ENCODE measurements around the gene CUL1.

CUL1 gene

GRCh38 chr7:148698397-148699023 is at the start of gene CUL1:
TSS of gene CUL1 (plus strand) at chr7:148698903. CDS start at chr7:148730123, 31,220 bp downstream.
- DNase-seq (ENCODE audit: low read depth in 4 of 4, low spot score in 1 of 4) = peak; percentile 53 to 80 (median 74)

DNA sequence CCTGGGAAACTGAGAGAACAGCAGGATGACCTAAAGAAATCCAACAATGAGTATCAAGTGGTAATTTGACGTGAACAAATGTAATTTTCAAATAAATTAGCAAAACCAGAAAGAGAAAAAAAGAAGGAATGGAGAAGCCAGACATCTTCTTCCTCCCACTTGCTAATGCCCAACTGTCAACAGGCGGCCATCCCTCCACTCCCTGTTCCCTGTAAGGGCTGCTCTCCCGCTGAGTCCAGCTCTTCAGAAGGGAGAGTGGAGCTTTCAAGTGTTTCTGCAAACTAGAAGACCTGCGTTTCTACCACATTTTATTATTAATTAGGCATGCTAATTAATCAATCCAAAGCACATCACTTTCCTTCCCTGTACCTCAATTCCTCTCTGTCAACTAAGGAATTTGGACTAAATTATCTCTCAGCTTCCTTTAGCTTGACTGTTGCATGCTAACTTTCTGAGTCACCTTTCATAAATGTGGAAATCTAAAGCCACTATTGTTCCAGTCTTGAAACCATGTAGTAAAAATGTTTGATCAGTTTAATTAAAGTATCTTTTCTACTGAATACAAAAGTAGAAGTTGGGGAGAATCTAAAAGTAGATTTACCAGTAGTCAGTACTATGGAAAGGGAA is 48.4 kb upstream of the CUL1 start:
- no peak for DNase-seq (ENCODE audit: low read depth in 4 of 4, low spot score in 1 of 4)

DNA sequence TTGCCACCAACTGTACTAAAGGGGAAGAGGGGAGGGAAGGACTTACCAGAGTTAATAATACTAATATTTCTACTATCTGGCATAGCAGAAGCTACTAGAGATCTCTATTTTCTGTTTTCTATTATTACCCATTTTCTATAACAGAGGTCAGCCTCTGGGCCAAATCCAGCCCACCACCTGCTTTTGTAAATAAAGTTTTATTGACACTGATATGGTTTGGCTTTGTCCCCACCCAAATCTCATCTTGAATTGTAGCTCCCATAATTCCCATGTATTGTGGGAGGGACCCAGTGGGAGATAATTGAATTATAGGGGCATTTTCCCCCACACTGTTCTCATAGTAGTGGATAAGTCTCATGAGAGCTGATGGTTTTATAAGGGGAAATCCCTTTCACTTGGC is 45.9 kb upstream of the CUL1 start:
- no peak for DNase-seq (ENCODE audit: low read depth in 4 of 4, low spot score in 1 of 4)

DNA sequence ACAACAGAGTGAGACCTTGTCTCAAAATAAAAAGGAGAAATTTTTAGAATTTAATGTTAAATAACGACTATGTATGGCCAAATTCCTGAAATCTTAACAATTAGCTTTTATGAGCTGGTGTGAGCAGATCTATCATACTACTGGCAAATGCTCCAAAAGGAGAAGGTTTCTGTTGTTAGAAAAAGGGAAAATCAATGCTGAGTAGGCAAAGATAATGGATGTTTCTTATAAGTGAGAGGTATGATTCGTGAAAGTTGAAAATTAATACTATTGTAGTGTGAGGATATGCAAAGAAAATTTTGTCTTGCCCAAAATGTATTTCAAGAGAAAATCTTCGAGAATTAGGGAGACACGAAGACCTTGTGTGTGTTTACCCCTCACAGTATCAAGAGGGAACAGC is 40.8 kb upstream of the CUL1 start:
- no peak for DNase-seq (ENCODE audit: low read depth in 4 of 4, low spot score in 1 of 4)

DNA sequence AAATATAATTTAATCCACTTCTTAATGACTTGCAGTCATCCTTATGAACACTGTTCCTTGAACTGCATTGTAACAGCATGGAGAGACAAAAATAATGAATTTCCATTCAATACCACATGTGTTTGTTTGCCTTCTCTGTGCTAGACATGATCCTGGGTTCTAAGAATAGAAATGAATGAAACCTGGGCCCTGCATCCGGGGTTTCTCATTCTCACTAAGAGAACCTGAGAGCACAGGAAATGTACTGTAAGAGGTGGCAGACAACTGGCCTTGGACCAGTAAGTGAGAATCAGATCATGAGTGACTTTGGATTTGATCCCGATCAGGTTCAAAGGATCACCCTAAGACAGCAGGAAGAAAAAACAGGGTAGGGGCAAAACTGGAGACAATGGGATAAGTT is 37.2 kb upstream of the CUL1 start:
- DNase-seq (ENCODE audit: low read depth in 4 of 4, low spot score in 1 of 4) = no peak

GRCh38 chr7:148662646-148663045 is 36.1 kb upstream of the CUL1 start:
- DNase-seq (ENCODE audit: low read depth in 4 of 4, low spot score in 1 of 4) = no peak

- no peak for DNase-seq (ENCODE audit: low read depth in 4 of 4, low spot score in 1 of 4)
Measured at GRCh38 chr7:148664324-148664723, 34.4 kb upstream of the CUL1 start.

- DNase-seq (ENCODE audit: low read depth in 4 of 4, low spot score in 1 of 4) = no peak
Measured at GRCh38 chr7:148665221-148665620, 33.5 kb upstream of the CUL1 start.

DNA sequence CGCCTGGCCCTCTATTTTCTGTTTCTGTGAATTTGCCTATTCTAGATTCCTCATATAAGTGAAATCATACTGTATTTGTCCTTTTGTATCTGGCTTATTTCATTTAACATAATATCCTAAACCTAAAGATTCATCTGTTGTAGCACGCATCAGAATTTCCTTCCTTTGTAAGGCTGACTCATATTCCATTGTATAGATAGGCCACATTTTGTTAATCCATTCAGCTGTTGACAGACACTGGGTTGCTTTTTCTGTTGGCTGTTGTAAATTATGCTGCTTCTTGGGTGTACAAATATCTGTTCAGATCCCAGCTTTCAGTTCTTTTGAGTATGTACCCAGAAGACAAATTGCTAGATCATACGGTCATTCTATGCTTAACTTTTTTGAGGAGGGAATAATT is 28.8 kb upstream of the CUL1 start:
- no peak for DNase-seq (ENCODE audit: low read depth in 4 of 4, low spot score in 1 of 4)

DNA sequence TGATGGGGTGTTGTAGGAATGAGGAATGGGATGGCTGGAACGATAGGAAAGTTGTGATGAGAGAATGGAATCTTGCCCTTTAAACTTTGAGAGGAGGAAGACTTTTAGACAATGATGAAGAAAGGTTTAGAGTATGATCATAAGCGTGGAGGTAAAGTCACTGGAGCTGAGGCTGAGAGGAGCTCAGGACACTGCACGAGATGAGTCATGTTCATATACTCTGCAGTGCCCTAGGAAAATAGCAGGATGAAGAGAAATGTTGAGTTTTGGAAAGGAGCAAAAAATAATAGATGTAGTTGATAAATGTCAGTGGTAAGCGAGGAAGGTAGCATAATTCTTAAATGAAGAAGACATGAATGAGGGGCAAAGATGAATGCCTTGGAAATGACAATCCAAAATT is 28.3 kb upstream of the CUL1 start:
- no peak for DNase-seq (ENCODE audit: low read depth in 4 of 4, low spot score in 1 of 4)

- no peak for DNase-seq (ENCODE audit: low read depth in 4 of 4, low spot score in 1 of 4)
Measured at GRCh38 chr7:148670807-148671206, 27.9 kb upstream of the CUL1 start.

DNA sequence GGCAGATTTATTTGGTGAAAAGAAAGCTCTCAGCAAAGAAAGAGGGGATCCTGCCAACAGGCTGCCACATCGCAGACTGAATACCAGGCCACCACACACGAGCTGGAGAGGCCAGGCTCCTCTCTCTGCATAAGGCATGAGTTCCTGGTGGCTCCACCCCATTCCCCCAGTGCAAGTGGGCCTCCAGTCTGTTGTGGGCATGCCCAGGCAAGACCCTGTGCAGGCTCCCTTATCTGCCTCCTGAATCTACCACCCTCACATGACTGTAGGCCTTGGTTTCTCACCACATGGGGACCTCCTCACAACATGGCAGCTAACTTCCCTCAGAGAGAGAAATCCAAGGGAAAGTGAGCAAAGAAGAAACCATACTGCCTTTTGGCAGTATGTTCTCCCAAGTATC is 26.7 kb upstream of the CUL1 start:
- no peak for DNase-seq (ENCODE audit: low read depth in 4 of 4, low spot score in 1 of 4)

DNA sequence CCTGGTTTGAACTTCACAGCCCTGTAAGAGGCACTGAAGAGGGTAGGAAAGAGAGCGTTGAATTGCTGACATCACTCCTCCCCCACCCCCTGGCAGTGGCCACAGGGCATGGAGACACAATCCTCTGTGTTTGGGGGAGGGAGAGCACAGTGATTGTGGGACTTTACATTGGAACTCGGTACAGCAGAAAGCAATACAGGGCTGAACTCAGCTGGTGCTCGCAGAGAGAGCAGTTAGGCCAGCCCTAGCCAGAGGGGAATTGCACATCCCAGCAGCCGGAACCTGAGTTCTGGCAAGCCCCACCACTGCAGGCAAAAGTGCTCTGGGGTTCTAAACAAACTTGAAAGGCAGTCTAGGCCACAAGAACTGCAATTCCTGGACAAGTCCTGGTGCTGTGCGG is 24.0 kb upstream of the CUL1 start:
- no peak for DNase-seq (ENCODE audit: low read depth in 4 of 4, low spot score in 1 of 4)

DNA sequence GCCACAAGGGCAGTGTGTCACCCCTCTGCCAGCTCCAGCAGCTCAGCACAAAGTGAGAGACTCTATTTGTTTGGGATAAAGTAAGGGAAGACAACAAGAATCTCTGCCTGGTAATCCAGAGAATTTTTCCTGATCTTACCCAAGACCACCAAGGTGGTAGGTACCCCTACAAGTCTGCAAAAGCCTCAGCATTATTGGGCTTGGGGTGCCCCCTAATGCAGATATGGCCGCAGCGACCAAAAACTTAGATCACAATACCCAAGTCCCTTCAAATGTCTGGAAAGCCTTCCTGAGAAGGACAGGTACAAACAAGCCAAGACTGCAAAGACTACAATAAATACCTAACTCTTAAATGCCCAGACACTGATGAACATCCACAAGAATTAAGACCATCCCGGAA is 22.4 kb upstream of the CUL1 start:
- no peak for DNase-seq (ENCODE audit: low read depth in 4 of 4, low spot score in 1 of 4)

DNA sequence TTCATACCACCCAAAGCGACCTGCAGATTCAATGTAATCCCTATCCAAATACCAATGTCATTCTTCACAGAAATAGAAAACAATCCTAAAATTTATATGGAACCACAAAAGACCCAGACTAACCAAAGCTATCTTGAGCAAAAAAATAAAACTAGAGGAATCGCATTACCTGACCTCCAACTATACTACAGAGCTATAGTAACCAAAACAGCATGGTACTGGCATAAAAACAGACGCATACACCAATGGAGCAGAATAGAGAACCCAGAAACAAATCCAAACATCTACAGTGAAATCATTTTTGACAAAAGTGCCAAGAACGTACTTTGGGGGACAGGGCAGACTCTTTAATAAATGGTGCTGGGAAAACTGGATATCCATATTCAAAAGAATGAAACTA is 16.9 kb upstream of the CUL1 start:
- no peak for DNase-seq (ENCODE audit: low read depth in 4 of 4, low spot score in 1 of 4)

- DNase-seq (ENCODE audit: low read depth in 4 of 4, low spot score in 1 of 4) = no peak
Measured at GRCh38 chr7:148684289-148684830, 14.3 kb upstream of the CUL1 start.

GRCh38 chr7:148686312-148686937 is 12.3 kb upstream of the CUL1 start:
- no peak for DNase-seq (ENCODE audit: low read depth in 4 of 4, low spot score in 1 of 4)

DNA sequence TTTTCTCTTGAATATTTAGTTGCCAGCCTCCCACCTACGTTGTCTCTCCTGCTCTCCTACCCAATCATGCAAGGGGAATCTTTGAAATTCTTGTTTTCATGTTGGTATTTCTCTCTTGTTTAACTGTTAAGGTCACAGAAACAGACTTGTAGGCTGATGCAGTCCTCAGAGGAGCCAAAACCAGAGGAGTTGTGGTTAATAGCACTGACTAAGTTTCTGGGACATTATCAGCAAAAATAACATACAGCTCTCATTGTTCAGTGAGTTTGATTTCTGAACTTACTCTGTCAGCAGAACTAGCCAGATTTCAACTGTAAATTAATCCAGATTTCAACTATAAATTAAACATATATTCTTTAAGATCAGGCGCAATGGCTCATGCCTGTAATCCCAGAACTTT is 11.1 kb upstream of the CUL1 start:
- no peak for DNase-seq (ENCODE audit: low read depth in 4 of 4, low spot score in 1 of 4)

DNA sequence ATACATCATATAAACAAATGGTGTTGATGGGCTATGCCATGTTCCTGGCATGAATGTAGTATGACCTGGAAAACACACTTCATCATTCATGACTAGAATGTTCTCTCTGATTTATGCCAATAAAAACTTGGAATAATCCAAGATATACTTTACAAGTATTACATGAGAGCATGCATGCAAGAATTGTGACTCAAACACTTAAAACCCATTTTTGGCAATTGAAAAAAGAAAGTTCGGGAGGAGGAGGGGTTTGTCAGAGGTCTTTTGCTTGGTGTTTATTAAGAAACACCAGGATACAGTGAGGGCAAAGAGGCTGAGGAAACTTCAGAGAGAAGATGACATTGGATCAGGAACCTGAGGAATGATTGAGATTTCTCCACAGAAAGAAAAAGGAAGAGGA is 10.2 kb upstream of the CUL1 start:
- DNase-seq (ENCODE audit: low read depth in 4 of 4, low spot score in 1 of 4) = no peak

DNA sequence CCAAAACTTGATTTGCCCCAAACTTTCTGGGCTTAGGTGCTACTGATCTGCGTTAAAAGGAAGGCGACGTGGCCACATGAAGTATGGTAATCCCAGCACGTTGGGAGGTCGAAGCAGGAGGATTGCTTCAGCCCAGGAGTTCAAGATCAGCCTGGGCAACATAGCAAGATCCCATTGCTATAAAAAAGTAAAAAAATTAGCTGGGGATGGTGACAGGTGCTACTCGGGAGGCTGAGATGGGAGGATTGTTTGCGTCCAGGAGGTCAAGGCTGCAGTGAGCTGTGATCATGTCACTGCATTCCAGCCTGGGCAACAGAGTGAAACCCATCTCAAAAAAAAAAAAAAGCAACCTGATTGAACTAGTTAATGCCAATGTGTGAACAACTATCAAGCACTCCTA is 5.1 kb upstream of the CUL1 start:
- no peak for DNase-seq (ENCODE audit: low read depth in 4 of 4, low spot score in 1 of 4)

GRCh38 chr7:148694631-148695030 is 4.1 kb upstream of the CUL1 start:
- no peak for DNase-seq (ENCODE audit: low read depth in 4 of 4, low spot score in 1 of 4)

- no peak for DNase-seq (ENCODE audit: low read depth in 4 of 4, low spot score in 1 of 4)
Measured at GRCh38 chr7:148695953-148696352, 2.8 kb upstream of the CUL1 start.

GRCh38 chr7:148696787-148697186 is 1.9 kb upstream of the CUL1 start:
- no peak for DNase-seq (ENCODE audit: low read depth in 4 of 4, low spot score in 1 of 4)

All from stimulated activated CD4-positive, alpha-beta T cell treated with anti-CD3 and anti-CD28 coated beads, Interleukin-1b, Interleukin-23, amount 100 ng/mL, for 24 hours (primary cell).